GM18517 (cell line): ENCODE results near the gene TOB1.
"Not testable (repeated sequence)": the region's sequence is repeated elsewhere in the genome, so short reads cannot be mapped to it uniquely, and the experiment has no call there.

Experiments
- ATAC-seq: cut with Tn5 transposase; IDR thresholded peaks from one replicate; pipeline ENCODE4 v1.9.1; 2021; ENCODE audit warnings: mild to moderate bottlenecking, moderate library complexity; ENCODE audit not compliant: unreplicated experiment

Gene TOB1

DNA sequence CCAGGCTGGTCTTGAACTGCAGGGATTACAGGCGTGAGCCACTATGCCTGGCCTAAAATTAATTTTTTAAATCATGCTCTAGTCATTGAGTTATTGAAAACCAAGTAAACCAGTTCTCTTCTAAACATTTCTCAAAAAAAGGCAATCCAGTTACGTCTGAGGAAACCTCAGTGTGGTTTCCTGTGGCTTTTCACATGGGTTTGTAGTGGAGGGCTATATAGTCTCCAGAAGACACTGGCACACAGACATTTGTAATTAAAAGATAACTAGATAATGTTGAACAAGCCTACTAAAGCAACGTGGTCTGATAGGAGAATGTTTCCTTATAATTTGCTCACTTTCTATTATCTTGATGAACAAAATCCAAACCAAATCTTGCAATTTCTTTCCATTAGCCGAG is 5.2 kb upstream of the TOB1 start:
- ATAC-seq: no peak

DNA sequence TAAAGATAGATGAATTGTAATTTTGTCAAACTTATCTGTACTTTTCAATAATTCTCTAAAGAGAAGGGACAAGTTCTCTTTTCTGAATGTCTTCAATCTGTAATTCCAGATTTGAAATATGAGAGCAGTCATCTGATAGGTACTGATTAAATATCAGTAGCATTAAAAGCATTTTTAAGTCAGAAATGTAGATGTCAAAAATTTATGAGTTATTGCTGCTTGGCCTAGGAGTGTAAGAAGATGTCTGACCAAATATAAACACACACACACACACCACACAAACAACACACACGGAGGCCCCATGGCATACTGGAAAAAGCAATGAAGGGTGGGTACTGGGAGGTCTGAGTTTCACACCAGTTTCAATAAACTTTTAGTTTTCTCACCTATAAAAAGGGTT is 2.4 kb upstream of the TOB1 start:
- no peak for ATAC-seq

DNA sequence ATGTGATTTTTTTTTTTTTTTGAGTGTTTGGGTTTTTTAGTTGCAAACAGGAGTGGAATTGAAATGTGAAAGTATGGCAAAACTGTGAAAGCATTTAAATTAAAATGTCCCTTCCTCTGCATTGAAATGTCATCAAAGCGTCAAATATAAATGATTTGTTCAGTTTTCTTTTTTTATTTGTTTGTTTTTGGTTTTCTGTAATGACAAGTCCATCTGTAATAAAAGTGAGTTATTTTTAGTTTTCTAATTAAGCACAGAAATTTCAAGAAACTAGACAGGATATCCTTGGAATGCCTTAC is 1.9 kb upstream of the TOB1 start:
- no peak for ATAC-seq

DNA sequence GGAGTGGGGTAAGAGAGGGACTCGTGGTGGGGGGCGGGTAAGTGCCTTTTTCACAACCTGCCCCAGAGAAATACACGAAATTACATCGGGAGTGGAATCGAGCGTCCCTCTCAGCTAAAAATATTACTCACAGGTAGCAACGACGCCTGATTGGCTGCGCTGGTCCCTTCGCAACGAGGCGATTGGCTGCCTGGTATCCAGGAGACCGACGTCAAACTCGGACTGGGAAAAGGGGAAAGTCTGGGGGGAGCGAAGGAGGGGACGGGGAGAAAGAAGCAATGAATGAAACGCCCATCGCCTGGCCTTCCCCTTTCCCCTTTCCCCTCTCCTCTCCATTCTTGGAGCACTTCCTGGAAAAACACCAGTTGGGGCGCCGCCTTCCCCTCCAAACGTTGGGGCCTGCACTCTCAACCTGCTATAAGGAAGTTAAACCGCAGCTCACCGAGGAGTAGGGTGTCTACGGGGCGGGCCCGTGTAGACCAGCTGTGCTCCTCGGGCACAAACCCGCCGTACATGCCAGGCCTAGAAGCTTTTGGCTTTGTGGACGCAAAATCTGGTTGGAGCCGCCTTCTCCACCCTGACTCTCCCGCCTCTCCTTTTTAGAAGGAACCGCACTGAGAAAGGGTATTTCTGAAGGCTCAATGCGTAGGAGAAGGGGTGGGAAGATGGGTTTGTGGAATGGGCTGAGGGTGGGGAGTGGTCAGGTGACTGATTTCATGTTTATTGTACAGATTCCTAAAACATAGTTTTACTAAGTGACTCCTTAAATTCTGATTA is 1.4 kb upstream of the TOB1 start:
- ATAC-seq: peak; percentile 39

DNA sequence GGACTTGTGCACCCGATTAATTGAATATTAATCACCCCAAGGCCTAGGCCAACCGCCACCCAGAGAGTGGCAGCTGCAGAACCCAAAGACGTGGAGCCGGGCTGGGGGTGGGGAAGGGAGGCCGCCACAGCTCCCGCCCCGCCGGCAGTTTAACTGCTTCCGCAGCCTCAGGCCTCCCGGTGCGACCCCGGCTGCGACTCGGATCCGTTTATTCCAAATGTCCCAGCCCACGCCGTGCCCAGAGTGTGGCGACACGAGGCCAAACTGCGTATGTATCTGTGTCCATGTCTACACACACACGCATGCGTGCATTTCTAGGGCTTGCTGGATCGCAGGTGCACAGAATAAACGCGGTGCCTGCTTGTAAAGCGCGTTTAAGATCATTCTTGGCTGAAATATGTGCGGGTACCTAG is 802 bp upstream of the TOB1 start:
- peak; percentile 24 for ATAC-seq

DNA sequence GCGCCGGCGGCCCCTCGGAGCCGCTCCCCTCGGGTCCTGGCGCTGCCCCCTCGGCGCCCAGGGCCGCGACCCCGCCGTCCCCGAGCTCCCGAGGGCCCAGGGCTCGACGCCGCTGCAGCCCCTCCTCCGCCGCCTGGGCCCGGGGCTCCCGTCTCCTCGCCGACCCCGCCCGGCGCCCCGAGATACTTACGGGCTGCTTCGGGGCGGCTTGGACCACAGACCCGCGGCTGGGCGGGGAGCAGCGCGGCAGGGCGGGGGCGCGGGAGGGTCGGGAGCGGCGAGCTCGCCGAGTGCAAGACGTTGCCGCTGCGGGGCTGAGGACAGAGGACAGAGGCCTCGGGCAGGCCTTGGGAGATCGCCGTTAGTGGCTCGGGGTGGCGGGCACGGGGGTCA is 290 bp downstream of the TOB1 start:
- ATAC-seq: peak; percentile 2

DNA sequence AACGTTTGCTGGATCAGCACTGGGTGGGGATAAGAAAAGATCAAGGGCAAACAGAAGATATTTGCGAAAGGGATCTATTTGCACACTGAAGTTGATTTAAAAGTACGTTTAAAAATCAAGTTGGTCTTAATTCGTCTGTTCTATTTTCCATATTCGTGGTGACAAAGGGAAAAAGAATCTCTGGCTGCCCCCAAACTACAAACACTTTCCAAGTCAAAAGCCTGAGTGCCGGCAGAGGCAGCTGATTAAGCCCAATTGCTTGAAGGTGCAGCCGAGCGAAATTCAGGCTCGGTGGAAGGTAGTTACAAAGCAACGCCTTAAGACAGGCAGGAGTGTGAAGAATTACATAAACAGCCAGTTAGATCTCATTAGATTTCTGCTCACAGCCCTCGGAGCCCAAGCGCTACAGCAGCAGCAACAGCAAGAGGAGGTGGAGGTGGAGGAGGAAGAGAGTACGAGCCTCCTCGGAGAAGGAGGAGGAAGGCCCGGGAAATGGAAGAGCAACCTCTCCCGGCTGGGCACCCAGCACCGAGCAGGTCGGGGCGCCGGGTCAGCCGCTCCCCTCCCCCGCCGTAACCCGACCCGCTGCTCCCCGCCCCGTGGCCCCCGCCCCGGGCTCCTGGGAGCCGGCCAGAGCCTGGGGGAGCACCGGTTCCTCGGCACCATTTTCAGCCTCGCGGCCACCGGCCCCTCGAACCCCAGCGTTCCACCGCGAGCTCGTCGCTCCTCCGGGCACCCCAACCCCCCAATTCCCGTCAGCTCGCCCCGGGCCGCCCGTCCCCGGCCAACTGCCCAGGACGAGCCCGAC is 890 bp downstream of the TOB1 start:
- ATAC-seq: peak; percentile 20

DNA sequence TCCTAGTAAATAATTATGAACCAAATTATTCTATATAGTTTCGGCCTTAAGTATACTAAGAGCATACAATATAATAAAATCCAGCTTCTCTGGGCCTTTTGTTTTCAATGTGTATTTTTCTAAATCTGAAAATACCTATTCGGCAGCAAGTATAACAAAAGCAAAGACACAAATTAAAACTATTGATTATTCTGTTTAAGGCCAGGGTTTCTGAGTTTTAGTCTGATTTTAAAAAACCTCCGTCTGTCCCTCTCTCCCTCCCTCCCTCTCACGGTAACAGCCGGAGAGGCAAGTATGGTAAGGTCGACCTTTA is 1.5 kb downstream of the TOB1 start:
- no peak for ATAC-seq

DNA sequence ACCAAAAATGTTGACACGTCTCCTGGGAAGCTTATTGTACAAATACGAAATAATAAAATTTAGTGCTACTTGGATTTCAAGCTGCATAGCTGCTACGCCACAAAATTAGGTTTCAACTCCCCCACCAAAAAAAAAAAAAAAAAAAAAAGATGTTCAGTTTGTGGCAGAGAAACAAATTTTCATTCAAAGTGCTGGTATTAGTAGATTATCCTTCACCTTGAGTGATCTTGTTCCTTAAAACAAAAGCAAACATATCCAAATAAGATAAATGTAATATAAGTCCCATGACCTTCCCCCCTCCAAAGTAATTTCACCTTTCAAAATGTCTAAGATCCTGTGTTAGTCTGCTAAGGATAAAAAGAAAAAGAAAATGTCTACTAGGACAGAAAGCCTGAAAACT is 2.2 kb downstream of the TOB1 start:
- ATAC-seq: no peak

DNA sequence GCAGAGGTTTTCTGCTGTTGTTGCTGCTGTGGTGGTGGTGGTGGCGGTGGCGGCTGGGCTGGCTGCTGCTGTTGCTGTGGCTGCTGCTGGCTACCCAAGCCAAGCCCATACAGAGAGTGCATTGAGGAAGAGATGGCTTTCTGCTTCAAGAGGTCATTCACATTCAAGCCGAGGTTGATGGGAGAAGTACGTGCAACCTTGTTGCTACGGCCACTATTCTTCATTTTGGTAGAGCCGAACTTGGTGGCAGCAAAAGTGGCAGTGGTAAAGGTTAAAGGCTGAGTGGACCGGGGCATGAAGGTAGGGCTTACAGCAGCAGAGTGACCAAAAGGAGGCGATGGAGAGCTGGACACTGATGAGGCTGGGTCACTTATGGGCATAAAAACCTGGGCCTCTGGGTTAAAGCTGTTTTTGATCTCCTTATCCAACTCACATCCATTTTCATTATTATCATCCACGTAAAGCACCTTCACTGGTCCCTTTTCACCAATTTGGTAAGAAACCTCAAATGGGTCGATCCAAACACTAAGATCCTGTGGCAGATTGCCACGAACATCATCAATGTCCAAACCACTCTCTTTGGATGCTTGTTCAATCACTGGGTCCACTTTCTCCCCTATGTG is 2.8 kb downstream of the TOB1 start:
- ATAC-seq: no peak

DNA sequence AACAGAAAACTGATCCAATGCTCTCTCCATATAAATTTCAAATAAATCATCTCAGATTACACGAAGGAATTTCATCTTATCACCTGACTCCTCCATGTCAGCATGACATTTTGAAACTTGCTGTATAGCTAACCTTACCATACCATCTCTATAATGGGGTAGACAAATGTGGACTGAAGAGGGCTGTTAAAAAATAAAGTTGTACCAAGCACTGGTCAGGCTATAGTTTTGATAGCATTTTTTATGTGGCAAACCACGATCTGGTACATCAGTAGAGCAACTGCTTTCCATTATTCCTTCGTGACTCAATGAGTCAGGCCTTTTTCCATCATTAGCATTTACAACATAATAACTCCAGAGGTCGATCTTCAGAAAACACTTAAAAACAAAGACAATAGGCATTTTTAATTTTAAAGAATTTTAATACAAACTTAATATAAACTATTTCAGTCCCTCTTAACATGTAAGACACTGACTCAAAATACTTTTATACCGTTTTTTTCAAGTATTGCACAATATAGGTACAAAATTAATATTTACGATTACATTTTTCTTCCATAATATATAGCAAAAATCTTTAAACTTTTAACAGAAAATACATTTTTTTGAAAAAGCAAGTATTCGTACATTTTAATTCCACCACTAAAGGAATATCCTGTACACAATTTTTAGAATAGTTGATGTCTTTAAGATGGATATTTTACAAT is 4.2 kb downstream of the TOB1 start:
- no peak for ATAC-seq

DNA sequence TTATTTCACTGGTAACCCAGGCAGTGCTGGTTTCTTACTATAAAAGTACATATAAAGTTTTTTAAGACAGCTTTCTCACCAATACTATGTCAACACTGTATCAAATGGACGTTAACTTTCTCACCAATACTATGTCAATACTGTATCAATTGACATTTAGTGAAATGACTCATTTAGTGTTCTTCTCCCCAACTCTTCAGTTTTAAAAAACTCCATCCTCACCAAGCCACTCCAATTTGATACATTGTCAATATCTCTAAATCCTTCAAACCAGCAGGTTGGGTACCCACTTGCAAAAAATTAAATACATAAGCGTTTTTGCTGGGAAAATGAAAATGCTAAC is 4.8 kb downstream of the TOB1 start:
- ATAC-seq: no peak

DNA sequence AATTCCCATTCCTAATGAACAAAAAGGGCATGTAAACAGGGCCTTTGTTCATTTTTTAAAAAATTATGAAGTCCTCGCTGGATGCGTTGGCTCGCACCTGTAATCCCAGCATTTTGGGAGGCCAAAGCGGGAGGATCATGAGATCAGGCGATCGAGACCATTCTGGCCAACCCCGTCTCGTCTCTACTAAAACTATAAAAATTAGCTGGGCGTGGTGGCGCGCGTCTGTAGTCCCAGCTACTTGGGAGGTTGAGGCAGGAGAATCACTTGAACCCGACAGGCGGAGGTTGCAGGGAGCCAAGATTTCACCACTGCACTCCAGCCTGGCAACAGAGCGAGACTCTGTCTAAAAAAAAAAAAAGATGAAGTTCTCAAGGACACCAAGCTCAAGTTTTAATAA is 6.4 kb downstream of the TOB1 start:
- ATAC-seq: not testable (repeated sequence)

DNA sequence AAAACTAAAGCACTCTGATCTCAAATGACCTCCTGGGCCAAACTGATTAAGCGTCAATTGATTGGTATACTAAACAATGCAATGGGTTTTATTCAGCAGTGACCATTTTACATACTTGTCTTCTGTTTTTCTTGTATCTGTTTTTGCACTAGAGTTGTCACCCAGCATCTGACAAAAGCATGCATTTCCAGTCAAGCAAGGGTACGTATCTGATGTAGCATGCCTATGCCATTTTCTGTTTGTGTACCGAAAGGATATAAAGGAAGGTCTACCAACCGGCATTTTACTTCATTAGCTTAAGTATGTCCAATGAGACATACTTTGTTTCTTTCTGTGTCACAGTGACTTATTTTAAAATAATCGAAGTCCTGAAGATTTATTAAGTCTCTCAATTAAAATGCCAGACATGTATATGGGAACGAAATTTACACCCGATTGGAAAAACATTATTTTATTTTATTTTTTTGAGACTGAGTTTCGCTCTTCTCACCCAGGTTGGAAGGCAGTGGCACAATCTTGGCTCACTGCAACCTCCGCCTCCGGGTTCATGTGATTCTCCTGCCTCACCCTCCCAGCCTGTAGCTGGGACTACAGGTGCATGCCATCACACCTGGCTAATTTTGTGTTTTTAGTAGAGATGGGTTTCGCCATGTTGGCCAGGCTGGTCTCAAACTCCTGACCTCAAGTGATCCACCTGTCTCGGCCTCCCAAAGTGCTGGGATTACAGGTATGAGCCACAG is 7.5 kb downstream of the TOB1 start:
- no peak for ATAC-seq

DNA sequence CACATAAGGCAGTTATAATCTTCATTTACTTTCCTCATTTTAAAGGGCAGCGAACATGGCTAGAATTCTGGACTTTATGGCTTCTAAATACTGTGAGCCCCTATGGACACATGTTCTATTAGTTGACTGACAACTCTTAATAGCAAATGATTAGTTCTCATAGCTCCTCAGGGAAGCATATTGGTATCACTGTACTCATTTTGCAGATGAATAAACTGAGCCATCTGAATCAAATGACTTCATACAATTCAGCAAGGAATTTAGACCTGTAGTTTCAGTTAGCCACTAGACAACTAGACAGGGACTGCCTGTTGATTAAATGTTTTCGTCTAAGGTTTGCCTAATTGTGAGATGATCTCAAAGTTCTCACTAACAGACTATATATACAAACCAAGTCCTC is 9.7 kb downstream of the TOB1 start:
- no peak for ATAC-seq

DNA sequence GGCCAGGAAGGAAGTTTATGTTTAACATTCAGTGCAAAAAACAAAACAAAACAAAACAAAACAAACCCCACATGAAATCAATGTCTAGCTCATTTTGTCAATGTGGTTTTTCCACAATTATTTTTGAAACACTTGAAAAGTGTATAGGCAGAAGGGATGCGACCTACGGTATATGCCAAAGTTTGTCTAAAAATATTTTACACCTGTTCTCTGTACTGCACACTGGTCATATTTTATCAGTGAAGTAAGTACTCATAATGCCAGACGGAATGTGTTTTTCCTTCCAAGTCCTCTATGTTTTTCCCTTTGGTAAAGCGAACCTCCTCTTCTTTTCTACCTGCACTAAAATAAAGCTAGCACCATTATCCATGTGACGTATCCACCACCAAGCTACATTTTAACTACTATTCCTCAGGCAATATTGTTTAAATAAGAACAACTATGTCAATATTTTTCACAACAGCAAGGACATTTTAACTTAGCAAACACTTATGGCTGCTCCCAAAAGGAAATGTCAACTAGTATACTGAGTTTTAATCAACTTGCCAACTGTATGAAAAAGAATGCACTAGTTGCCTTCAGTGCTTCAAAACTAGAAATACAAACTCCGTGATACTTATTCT is 10.3 kb downstream of the TOB1 start:
- ATAC-seq: no peak

DNA sequence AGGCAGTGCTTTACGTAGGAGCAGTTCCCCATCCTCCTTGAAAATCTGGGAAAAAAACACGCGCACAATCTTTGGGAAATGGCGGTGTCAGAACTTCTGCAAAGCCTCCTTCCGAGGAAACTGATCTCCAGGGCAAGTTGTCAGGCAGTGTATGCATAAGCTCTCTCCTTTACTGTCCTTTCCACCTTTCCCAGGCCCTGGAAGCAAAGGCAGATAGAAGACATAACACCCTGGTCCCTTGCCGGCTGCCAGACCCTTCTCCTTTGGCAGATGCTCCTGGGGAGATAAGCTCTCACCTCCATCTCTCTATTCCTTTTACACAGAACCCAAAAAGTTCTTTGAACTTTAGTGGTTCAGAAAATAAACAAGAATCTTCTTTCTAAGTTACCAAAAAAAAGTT is 12.4 kb downstream of the TOB1 start:
- ATAC-seq: no peak

DNA sequence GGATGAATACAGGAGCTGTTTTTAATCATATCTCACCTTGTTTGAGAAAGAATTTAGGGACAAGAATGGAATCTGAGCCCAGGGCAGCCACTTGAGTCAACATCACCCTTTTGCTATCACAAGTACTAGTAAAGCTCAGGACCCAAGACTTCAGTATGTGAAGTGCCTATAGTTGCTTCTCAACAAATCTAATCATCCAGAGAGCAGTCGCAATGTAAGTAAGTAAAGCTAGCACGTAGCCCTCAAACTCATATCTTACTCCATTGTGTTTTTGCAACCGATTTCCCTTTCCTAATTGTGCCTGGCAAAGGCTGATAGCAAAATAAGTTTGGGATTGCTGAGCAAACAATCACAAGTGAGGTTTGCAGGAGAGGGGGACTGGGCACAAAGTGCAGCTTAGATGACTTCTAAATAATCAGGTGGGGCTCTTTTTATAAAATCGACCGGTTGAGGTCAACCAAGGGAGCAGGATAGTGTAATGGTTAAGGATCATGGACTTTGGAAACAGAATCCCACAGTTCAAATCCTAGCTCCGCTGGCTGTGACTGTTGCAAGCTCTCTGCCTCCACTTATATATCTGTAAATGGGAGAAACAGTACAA is 13.0 kb downstream of the TOB1 start:
- no peak for ATAC-seq

DNA sequence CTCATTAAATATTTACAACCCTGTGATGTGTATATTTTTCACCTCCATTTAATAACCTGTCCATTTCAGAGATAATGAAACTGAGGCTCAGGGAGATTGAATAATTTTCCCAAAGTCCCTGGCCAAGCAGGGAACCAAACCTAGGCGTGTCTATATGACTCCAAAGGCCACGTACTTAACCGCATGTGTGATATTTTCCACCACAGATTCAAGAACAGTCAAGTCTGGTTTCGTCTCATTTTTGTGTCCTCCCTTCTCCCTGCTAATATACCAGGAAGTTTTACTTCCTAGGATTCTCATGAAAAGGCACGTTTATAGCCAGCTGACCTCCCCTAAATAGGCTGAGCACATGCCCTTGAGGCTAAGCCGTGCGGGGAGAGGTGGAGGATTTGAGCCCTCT is 15.5 kb downstream of the TOB1 start:
- no peak for ATAC-seq

DNA sequence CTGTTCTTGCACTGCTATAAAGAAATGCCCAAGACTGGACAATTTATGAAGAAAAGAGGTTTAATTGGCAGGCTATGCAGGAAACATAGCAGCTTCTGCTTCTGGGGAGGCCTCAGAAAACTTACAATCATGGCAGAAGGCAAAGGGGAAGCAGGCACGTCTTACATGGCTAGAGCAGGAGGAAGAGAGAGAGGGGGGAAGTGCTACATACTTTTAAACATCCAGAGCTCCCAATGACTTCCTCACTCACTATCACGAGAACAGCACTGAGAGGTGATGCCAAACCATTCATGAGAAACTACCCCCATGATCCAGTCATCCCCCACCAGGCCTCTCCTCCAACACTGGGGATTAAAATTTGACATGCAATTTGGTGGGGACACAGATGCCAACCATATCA is 17.4 kb downstream of the TOB1 start:
- no peak for ATAC-seq
